Stimulated activated CD8-positive, alpha-beta memory T cell treated with anti-CD3 and anti-CD28 coated beads, Interleukin-7, amount 100 ng/mL, for 48 hours (primary cell): ENCODE results near the gene HS3ST5.
"Not testable (repeated sequence)": the region's sequence is repeated elsewhere in the genome, so short reads cannot be mapped to it uniquely, and the experiment has no call there.

Experiments
- DNase-seq, 2 donors: peaks; one replicate each; pipeline ENCODE4 v3.0.0-alpha.2; 2020; ENCODE audit warnings: low read depth in 1 of 2; ENCODE audit errors: extremely low read depth in 1 of 2

The HS3ST5 gene

DNA sequence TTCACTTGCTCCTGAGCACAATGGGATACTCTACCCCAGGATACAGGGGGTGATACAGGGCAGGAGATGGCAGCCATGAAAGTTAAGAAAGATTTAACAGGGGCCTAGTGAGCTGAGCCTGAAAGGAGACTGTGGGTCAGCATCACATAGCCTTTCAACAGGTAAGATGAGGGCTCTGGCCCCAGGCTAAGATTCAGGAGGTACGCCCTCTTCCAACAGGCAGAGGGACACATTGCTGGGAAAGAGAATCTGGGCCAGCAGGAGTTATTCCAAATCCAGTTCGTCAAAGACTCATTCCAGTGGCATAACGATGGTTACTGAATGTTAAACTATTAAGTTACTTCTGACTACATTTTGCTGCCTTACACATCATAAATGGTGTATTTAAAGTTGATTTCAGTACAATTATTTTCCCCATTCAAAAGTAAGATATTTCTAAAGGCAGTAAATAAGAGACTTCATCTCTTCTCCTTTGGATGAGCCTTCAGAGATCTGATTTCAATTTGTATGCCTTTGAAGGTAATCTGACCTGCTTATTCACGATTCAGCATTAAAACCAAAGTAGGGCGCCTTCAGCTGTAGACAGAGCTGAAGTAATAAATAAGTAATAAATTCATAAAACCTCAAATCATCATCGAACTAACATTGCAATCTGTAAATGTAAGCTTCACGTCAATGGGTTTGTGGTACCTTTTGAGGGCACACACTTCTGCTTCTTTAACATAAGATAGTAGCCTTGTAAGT lies 62.4 kb downstream of the HS3ST5 start:
- DNase-seq = no peak

DNA sequence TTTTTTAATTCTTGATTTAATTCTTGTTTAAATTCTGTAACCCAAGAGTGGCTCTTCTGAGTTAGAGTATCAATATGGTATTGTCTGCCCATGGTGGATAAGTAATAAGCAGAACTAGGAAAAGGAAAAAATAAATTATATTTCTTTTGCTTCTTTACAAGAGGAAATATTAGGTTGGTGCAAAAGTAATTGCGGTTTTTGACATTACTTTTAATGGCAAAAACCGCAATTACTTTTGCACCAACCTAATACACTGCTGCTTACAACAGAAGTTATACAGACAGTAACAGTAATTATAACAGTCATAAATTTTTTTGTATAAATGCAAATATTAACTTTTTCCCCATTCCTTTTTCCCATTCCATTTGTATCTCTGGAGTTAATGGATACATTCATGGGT lies 65.6 kb downstream of the HS3ST5 start:
- no peak for DNase-seq

GRCh38 chr6:114276783-114277182 lies 66.0 kb downstream of the HS3ST5 start:
- no peak for DNase-seq

DNA sequence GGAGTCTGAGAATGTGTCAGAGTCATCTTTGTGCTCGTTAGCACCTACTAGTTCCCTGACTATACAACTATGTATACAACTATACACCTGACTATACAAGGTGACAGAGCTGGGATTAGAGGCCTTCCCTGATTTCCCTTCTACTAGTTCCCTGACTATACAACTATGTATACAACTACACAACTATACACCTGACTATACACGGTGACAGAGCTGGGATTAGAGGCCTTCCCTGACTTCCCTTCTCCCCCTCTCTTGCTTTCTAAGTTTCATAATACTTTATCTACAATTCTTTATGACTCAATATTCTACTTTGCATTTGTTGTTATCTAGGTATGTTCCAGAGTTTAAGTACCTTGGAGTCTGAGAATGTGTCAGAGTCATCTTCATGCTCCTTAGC lies 68.0 kb downstream of the HS3ST5 start:
- no peak for DNase-seq

GRCh38 chr6:114272582-114272981 lies 70.2 kb downstream of the HS3ST5 start:
- DNase-seq = no peak

- DNase-seq = no peak
These were observed 71.4 kb downstream of the HS3ST5 start for GRCh38 chr6:114271405-114271804.

- no peak for DNase-seq
These were observed 74.9 kb downstream of the HS3ST5 start for GRCh38 chr6:114267897-114268296.

DNA sequence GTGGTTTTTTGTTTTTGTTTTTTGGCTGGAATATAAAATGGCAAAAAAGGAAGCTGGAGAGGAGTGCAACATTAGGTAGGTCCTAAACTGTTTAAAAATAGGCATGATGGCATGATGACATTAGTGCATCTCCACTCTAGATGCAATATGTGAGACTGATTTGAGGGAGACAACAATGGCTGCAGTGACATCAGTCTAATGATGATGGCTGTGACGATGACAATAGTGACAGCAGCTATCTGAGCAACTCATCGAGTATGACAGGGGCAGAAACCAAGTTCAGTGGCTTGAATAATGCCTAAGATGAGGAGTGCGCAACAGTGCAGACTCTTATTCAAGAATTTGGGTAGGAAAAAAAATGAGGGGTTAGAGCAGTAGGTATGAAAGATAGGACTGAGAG lies 82.0 kb downstream of the HS3ST5 start:
- DNase-seq = no peak

GRCh38 chr6:114258376-114258775 lies 84.4 kb downstream of the HS3ST5 start:
- DNase-seq = no peak

DNA sequence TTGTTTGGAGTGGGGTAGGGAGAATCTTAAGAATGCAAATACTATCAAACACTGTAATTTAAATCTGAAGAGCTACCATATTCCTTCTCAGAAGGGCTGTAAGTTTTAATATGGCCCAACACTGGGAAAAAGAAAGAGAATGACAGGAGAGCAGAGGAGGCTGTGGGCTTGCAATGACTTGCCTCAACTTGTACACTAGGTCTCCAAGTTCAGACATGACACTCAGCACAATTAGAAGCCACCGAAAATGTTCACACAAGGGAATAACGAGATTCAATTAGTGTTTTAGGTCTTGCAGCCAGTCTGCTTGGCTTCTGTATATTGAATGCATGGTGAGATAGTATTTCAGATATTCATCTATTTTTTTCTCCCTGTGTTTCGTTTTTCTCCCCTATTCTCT lies 89.4 kb downstream of the HS3ST5 start:
- DNase-seq = no peak

- no peak for DNase-seq
These were observed 93.3 kb downstream of the HS3ST5 start for GRCh38 chr6:114249522-114249921.

DNA sequence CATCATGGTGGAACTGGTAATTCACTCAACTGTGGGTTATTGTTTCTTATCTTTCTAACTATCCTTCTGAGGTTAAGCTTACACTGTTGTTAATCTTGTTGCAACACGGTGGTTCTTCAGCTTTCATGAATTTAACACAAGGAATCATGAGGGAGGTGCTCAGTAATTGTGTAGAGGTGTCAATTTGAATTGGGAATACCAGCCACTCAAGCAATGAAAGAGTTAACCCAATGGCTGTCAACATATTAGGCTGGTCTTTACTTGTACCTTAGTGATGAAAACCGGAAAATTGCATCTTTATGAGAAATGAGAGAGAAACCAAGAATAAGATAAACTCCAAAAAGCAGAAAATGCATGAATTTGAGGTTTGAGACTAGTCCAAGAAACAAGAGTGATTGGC lies 95.7 kb downstream of the HS3ST5 start:
- no peak for DNase-seq

- DNase-seq = no peak
These were observed 102.0 kb downstream of the HS3ST5 start for GRCh38 chr6:114240796-114241195.

GRCh38 chr6:114228675-114229074 lies 114.1 kb downstream of the HS3ST5 start:
- no peak for DNase-seq

DNA sequence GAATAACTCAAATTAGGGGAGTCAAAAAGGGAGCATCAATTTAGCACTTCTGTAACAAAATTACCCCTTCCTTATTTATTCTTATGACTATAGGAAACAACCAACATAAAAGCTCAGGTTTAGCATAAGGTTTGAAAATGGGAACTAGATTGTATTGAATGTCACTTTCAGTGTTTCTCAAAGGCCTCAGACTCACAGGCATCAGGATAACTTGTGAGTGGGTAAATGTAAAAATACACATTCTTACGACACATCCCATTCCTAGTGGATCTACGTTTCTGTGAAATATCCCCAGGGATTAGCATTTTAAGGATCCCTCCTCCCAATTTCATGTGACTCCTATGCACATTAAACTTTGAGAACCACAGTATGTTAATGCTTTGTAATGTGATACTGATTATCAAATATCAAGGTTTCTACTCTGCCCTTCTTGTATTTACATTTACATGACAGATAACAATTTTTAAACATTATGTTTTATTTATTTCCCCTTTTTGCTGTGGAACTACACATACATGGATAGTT lies 114.8 kb downstream of the HS3ST5 start:
- no peak for DNase-seq

- no peak for DNase-seq
These were observed 122.6 kb downstream of the HS3ST5 start for GRCh38 chr6:114220241-114220640.

GRCh38 chr6:114218437-114219340 lies 124.1 kb downstream of the HS3ST5 start:
- DNase-seq = no peak

GRCh38 chr6:114217996-114218395 lies 124.8 kb downstream of the HS3ST5 start:
- DNase-seq = not testable (repeated sequence)

GRCh38 chr6:114216789-114217467 lies 125.9 kb downstream of the HS3ST5 start:
- DNase-seq = no peak

- DNase-seq = no peak
These were observed 132.4 kb downstream of the HS3ST5 start for GRCh38 chr6:114210467-114210866.

DNA sequence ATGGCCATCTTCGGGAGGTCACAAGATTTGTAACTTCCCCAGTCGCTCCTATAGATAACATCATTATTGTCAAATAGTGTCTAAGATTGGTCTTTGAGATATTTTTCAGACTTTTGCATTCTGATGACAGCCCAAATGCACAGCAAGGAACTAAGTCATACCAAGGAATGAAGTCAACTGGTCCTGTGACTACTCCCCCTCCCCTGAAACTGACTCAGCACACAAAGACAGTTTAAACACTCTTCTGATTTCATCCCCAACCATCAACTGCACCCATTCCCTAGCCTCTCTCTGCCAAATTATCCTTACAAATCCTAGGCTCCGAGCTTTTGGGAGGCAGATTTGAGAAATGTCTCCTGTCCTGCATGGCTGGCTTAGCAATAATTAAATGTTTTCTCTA lies 139.4 kb downstream of the HS3ST5 start:
- DNase-seq = no peak
